ENCODE measurements around the gene NT5M.
A peak's percentile ranks its signal among the peaks of the same experiment; 100 is the strongest.
"Not testable (repeated sequence)": the region's sequence is repeated elsewhere in the genome, so short reads cannot be mapped to it uniquely, and the experiment has no call there.

NT5M gene

DNA sequence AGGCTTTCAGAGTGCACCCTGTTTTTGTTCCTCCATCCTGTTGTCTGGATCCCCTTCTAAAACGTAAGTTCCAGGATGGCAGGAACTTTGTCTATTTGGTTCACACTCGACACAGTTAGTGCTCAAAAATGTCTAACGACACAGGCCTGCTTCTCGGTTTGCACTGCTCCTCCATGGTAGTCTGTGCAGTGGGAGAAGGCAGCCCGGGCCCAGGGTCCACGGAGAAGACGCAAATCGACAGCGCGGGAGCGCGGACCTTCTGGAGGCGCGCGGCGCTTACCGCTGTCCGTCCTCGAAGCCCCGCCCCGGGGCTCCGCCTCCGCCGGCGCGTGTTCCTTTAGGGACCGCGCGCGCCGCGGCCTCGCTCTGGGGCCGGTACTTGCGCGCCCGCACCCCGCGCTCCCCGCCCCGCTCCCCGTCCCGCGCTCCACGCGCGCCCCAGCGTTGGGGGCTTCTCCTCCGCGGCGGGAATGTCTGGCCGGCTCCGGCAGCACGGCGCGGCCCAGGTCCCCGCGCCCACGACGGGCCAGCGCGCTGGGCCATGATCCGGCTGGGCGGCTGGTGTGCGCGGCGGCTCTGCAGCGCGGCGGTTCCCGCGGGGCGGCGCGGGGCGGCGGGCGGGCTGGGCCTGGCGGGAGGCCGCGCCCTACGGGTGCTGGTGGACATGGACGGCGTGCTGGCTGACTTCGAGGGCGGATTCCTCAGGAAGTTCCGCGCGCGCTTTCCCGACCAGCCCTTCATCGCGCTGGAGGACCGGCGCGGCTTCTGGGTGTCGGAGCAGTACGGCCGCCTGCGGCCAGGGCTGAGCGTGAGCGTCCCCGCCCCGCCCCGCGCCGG, at the start of gene NT5M:
Gene NT5M, plus strand, starts transcription at position 364 of the 837 bp plus-strand sequence. Its CDS starts 178 bp downstream, at position 542.
- DNase-seq = peak; percentile 61 to 81

DNA sequence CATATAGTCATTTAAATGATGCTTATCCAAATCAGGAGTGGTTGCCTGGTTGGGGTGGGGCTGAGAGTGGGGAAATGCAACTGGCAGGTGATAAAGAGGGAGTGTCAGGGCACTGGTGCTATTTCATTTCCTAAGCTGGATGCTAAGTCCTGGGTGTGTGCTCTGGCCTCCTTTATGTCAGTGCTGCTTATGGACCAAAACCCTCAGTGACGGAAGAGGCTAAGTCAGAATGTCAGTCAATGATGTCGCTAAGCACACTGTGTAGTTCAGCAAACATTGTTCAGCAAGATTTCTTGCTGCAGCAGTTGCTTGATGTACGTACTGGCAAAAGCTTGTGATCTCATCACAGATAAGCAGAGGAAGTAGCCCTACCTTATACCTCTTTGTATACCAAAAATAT, 49.8 kb upstream of the NT5M start:
- DNase-seq = no peak

DNA sequence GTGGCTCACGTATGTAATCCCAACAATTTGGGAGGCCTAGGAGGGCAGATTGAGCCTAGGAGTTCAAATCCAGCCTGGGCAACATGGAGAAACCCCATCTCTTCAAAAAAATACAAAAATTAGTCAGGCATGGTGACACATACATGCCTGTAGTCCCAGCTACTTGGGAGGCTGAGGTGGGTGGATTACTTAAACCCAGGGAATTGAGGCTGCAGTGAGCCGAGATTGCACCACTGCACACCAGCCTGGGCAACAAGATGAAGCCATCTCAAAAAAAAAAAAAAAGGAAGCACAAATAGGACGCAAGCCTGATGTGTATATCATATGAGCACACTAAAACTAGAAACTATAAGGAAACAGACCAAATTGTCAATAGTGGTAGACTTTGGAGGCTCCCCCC, 49.1 kb upstream of the NT5M start:
- DNase-seq = no peak

DNA sequence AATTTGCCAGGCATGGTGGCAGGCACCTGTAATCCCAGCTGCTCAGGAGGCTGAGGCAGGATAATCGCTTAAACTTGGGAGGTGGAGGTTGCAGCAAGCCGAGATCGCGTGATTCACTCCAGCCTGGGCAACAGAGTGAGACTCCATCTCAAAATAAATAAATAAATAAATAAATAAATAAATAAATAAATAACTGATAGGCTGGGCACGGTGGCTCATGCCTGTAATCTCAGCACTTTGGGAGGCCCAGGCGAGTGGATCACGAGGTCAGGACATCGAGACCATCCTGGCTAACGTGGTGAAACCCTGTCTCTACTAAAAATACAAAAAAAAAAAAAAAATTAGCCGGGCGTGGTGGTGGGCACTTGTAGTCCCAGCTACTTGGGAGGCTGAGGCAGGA, 47.5 kb upstream of the NT5M start:
- not testable (repeated sequence) for DNase-seq

DNA sequence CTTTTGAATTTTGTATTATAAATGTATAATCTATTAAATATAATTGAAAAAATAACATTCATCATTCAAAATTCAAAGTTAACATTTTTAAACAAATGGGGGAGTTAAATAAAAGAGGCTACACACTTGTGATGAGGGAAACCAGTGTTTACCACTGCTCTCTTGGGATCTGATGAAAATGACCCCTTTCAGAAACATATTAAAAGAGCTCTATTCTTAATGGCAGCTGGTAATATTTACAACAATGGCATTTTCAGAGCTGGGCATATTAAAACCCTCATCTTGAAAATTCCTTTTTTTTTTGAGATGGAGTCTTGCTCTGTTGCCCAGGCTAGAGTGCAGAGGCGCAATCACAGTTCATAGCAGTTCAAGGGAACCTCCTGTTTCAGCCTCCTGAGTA, 46.9 kb upstream of the NT5M start:
- DNase-seq = no peak

DNA sequence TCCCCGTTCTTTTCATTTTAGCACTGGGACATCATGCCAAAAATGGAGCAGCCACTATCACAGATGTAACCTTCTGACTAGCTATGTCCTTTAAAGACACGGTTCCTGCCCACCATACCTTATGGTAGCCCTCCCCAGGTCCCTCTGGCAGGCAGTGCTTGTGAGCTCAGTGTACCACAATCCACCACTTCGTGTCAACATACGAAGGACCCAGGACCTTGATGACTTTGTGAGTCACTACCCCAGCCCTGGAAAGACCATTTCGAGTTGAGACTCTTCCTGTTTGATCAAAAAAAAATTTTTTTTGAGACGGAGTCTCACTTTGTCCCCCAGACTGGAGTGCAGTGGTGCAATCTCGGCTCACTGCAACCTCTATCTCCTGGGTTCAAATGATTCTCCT, 45.2 kb upstream of the NT5M start:
- no peak for DNase-seq

GRCh38 chr17:17258998-17259397, 44.2 kb upstream of the NT5M start:
- no peak for DNase-seq

DNA sequence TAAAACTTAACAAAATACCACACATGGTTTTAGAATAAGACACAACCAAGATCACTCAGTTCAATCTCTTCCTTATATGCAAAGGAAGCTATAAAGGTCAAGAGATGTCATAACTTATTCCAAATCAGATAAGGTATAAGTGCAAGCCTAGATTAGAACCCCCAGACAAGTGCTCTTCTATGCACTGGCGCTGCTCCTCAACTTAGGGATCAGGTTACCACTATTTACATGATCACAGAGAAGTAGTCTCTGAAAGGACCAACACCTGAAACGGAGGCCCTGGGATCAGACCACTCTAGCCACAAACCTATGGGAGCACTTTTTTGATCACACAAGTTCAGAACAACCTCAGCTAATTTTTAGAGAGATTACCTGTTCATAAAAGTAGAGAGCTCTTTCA, 38.7 kb upstream of the NT5M start:
- DNase-seq = no peak

DNA sequence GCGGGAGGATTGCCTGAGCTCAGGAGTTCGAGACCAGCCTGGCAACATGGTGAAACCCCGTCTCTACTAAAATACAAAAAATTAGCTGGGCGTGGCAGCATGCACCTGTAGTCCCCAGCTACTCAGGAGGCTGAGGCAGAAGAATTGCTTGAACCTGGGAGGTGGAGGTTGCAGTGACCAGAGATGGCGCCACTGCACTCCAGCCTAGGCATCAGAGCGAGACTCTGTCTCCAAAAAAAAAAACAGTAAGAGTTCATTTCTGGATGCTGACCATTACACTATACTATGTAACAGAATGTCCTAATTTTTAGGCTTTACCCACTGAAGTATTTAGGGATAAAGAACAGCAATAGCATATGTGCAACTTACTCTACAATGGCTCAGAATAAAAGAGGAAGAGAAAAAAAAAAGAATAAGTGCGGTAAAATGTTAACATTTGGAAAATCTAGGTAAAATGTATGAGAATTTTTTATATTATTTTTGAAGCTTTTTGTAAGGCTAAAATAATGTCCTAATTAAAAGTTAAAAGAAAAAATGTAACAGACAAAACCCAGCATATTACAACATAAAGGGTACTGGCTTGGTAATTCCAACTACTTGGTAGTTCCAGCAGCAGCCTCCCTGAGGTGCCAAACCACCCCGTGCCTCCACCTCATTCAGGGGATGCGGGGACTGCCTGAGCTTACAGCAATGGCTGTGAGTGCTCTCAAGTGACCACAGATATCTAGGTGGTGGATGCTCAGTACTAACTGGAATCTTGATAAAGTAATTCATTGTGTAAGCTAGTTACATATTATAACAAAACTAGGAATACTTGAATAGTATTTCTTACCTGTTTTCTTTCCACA, 33.0 kb upstream of the NT5M start:
- DNase-seq = no peak

DNA sequence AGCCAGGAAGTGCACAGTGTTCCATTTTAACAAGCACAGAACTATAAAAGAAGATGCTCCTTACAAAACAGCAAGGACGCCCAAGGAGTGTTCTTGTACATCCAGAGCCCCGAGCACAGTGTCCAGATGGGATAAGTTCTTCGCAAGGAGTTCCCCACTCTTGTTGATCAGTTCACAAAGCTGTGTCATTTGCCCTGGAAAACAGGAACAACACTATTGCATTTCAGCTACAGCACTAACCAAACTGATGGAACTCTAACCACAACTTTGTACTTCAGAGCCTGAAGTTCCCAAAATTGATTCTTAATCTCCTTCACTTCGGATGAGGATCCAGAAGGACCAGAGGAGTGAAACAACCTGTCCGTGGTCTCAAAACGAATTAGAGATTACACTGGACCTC, 27.2 kb upstream of the NT5M start:
- no peak for DNase-seq

DNA sequence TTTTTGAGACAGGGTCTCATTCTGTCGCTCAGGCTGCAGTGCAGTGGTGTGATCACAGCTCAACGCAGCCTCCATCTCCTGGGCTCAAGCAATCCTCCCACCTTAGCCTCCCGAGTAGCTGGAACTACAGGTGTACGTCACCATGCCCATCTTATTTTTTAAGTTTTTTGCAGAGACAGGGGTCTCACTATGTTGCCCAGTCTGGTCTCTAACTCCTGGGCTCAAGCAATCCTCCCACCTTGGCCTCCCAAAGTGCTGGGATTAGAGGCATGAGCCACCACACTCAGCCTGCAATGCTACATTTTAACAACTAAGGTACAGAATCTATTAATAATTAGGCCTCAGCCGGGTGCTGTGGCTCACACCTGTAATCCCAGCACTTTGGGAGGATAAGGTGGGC, 25.7 kb upstream of the NT5M start:
- DNase-seq = not testable (repeated sequence)

DNA sequence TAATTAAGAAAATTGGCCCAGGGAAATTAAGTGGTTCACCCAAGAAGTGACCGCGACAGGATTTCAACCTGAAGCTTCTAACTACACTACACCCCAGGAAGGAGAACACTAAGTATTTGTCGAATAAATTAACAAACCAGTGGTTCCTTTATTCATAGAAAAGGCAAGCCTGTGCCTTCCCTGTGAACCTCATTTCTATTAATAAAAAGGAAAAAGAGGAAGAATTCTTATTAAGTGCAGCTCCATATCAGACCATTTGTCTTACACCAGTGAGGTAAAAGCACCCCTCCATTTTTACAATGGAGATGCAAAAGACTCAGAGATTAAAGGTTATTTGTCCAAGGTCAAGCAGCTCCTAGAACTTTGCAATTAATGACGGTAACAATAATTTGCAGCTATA, 23.9 kb upstream of the NT5M start:
- DNase-seq = no peak

DNA sequence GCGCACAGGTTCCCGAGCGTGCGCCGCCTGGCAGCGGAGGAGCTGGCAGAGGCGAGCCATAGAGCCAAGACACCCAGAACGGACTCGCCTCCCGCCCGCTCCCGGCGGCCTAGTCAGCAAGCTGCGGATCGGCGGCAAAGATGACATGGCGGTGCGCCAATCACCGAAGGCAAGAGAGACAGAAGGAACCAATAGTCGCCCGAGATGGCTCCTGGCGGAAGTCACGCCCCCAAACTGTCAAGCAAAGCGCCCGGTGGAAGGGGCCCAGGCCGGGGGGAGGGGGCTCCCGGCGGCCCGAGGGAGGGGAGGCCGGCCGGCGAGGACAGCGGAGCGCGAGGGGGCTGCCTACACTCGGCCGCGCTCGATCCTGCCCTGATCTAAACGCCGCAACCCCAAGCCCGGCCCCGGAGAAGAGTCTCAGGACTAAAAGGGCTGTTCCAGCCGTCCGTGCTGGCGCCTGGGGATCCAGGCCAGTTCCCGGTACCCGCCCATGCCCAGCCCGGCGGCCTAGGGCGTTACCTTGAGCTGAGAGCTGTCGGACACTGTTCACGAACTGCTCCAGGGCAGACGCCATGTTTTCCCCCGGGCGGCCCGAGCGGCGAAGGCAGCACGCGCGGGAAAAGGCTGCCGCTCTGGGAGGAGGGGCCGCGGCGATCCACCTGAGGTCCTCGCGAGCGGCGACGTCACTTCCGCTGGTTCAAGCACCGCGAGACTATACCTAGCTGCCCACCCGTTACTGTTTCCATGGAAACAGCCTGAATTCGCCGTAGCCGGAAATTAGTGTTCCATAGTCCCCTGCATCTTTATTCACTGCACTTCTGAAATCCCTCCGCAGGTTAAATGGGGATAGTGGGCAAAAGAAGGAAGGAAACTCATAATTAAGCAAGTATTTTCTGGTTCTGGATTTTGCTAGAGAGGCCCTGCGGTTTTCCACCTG, 22.3 kb upstream of the NT5M start, which contains the start of gene COPS3:
Gene COPS3, minus strand, starts transcription at position 634 of the 937 bp plus-strand sequence. Its CDS starts 60 bp downstream, at position 574.
- peak; percentile 92 to 96 for DNase-seq

DNA sequence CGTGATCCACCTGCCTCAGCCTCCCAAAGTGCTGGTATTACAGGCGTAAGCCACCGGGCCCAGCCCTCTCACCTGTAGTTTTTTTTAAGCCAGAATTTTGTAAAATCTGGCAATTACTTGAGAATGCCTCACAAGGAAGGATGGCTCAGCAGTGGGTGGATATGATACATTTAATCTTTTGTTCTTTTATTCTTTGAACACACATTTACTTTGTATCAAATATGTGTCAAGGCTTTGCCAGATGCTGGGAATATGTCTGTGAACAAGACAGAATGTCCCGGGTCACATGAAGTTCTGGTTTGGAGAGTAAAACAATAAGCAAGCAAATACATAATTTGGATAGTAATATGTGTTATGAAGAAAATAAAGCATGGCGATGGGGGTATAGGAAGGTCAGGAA, 17.2 kb upstream of the NT5M start:
- no peak for DNase-seq

- no peak for DNase-seq
Observed at GRCh38 chr17:17289086-17289485, 14.1 kb upstream of the NT5M start.

GRCh38 chr17:17289701-17290100, 13.5 kb upstream of the NT5M start:
- no peak for DNase-seq

DNA sequence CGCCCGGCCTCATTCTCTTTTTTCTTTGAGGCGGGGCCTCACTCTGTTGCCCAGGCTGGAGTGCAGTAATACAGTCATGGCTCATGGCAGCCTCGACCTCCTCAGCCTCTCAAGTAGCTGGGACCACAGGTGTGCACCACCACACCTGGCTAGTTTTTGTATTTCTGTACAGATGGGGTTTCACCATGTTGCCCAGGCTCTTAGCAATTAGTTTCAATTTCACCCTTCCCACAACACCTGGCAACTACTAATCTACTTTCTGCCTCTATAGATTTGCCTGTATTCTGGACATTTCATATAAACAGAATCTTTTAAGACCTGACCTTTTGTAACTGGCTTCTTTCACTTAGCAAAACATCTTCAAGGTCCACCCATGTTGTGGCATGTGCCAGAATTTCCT, 8.0 kb upstream of the NT5M start:
- no peak for DNase-seq

- no peak for DNase-seq
Observed at GRCh38 chr17:17297217-17297616, 6.0 kb upstream of the NT5M start.

DNA sequence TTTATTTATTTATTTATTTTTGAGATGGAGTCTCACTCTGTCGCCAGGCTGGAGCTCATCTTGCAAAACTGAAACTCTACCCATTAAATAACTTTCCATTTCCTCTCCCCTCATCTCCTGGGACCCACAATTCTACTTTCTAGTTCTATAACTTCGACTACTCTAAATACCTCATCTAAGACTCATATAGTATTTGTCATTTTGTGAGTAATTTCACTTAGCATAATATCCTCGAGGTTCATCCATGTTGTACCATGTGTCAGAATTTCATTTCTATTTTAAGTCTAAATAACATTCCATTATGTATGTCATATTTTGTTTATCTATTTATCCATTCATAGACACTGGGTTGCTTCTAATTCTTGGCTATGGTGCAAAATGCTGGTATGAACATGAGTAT, 5.1 kb upstream of the NT5M start:
- no peak for DNase-seq

DNA sequence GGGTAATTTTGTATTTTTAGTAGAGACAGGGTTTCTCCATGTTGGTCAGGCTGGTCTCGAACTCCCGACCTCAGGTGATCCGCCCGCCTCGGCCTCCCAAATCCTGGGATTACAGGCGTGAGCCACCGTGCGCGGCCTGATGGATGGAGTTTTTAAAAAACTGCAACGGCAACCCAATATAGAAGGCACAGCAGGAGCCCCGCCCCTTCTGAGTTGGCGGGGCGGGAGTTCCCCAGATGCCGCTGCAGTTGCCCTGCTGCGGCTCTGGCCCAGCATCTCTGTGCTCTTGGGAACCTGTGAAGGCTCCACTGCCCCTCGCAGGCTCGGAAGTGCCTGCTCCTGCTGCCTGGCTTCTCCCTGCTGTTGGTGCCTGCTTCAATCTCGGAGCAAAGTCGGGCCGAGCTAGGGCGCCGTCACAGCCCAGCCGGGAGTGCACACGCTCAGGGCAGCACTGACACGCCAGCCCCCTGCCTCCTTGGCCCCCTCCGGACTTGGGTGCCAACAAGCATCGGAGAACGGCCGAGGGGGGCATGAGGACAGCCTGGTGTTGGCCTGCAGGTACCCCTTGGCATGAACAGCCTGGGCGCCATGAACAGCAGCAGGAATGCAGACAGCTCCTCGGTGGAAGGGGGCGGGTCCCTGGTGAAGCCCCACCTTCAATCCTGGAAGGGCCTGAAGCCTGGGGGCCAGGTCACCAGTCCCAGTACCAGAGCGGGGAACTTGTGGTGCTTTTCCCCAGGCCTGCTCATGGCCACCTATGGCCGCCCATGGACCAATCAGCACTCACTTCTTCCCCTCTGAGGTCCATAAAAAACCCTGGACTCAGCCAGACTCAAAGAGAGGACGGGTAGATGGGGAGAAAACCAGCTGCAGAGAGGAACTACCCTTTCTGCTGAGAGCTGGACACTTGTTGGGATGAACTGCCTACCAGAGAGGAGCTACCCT, 2.3 kb upstream of the NT5M start:
- DNase-seq = no peak

DNA sequence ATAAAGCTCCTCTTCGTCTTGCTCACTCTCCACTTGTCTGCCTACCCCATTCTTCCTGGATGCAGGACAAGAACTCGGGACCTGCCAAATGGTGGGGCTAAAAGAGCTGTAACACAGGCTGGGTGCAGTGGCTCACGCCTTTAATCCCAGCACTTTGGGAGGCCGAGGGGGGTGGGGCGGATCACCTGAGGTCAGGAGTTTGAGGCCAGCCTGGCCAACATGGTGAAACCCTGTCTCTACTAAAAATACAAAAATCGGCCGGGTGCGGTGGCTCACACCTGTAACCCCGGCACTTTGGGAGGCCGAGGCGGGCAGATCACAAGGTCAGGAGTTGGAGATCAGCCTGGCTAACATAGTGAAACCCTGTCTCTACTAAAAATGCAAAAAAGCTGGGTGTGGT, 1.5 kb upstream of the NT5M start:
- not testable (repeated sequence) for DNase-seq
